Kidney (tissue), 14 donors: ENCODE results near the gene RDH12. TPM values are rescaled to one million over a fixed set of nuclear protein-coding genes. Genes with fewer than 3 reads are reported as not detected.

Experiments
- DNase-seq, 5 donors: peaks; one replicate each; pipeline ENCODE4 v3.0.0-alpha.2; 2013 to 2020
- FAIRE-seq: peaks from 2 replicates; lab custom pipeline; 2012; peaks lifted over from hg19 to GRCh38; lab: Jason Lieb, UNC
- H3K27ac ChIP-seq, 2 donors: one replicate each; pipeline ENCODE4 v1.7.0; 2013; ENCODE audit warnings: low read depth in 2 of 2, low read length in 2 of 2, inconsistent platforms in 1 of 2
- H3K27me3 ChIP-seq: one replicate; pipeline ENCODE4 v1.7.1; 2013; ENCODE audit warnings: low read length, inconsistent platforms; ENCODE audit not compliant: control insufficient read depth, insufficient read depth
- H3K36me3 ChIP-seq, 3 donors: one replicate each; pipeline versions ENCODE4 v1.7.0 to v1.7.1; 2013; ENCODE audit warnings: low read length in 3 of 3, control low read depth in 1 of 3, inconsistent platforms in 1 of 3; ENCODE audit not compliant: insufficient read depth in 3 of 3, control insufficient read depth in 2 of 3
- H3K4me1 ChIP-seq, 3 donors: one replicate each; pipeline versions ENCODE4 v1.7.0 to v1.7.1; 2013; ENCODE audit warnings: low read length in 3 of 3, inconsistent platforms in 1 of 3, low read depth in 1 of 3; ENCODE audit not compliant: control insufficient read depth in 2 of 3, insufficient read depth in 2 of 3
- H3K4me3 ChIP-seq, 3 donors: one replicate each; pipeline versions ENCODE4 v1.7.0 to v1.8.1; 2013; ENCODE audit warnings: low read length in 3 of 3, control low read depth in 1 of 3, inconsistent platforms in 1 of 3
- H3K9ac ChIP-seq, 3 donors: one replicate each; pipeline versions ENCODE4 v1.7.0 to v1.7.1; 2013; ENCODE audit warnings: low read length in 3 of 3, control low read depth in 1 of 3, inconsistent platforms in 1 of 3
- H3K9me3 ChIP-seq, 3 donors: one replicate each; pipeline versions ENCODE4 v1.7.0 to v1.7.1; 2013; ENCODE audit warnings: low read length in 3 of 3, control low read depth in 1 of 3, inconsistent platforms in 1 of 3; ENCODE audit not compliant: control insufficient read depth in 2 of 3, insufficient read depth in 1 of 3
- CTCF ChIP-seq: IDR thresholded peaks from 3 replicates; pipeline ENCODE4 v1.5.1; 2012; ENCODE audit warnings: mild to moderate bottlenecking, moderate library complexity, borderline replicate concordance; ENCODE audit not compliant: insufficient read depth; ENCODE audit errors: extremely low read depth
- intact Hi-C: fragments of 100-400 bp; cut with DNase I; formaldehyde crosslinking; loops from one replicate; pipeline ENCODE4 v1.11.1; 2022
- polyA plus RNA-seq: library from polyadenylated mRNA; stranded (reverse); fragments of 350-450 nt; fragmentation: Illumina TruSeq; extraction: RNeasy Lipid Tissue Mini Kit (QIAGEN cat#74804); gene quantifications from one replicate; pipeline ENCODE4 v1.2.3, GENCODE V29; 2014; ENCODE audit warnings: low read depth, low replicate concordance; ENCODE audit not compliant: insufficient read depth
- total RNA-seq: library from RNA; stranded (reverse); fragmentation: NEBNext Ultra II Directional; extraction: Animal tissue kit (Norgen Biotek cat#: 25700); gene quantifications from one replicate; pipeline ENCODE4 v1.2.1, GENCODE V29; 2021
- donor health status: control.
- donor health status: control.
- donor health status: control.
- donor health status: control.
- donor health status: control.
- donor health status: DM: yes; HTN: yes; CAD: no.
- donor health status: Normal renal cell carcinoma (clear cell type).

RDH12 gene
- total and polyA plus RNA-seq, 2 donors from 2014 or later: 0.22 to 10.0 TPM

- H3K27ac ChIP-seq: no peak overlapping the region
- H3K4me3 ChIP-seq: no peak overlapping the region
- H3K36me3 ChIP-seq: peaks cover 9 to 82% (median 60%) of the 10 kb centered on the region in 3 donors
- TF ChIP-seq CTCF: no peak
- FAIRE-seq: no peak
- intact Hi-C loops: no loop called here
- no peak overlapping the region for H3K9ac ChIP-seq
- H3K27me3 ChIP-seq: no peaks in the 10 kb centered on the region
- DNase-seq: no peak
- H3K9me3 ChIP-seq: no peaks in the 10 kb centered on the region
- H3K4me1 ChIP-seq: no peaks in the 10 kb centered on the region
Observed at GRCh38 chr14:67778792-67779191, 77.1 kb downstream of the RDH12 start.

GRCh38 chr14:67782090-67782489, 80.4 kb downstream of the RDH12 start:
- TF ChIP-seq CTCF: no peak
- H3K9me3 ChIP-seq: no peaks in the 10 kb centered on the region
- no peak for DNase-seq
- intact Hi-C loops: no loop called here
- H3K4me3 ChIP-seq: no peak overlapping the region
- no peak for FAIRE-seq
- no peak overlapping the region for H3K27ac ChIP-seq
- H3K4me1 ChIP-seq: no peaks in the 10 kb centered on the region
- H3K36me3 ChIP-seq: peaks cover 20 to 82% (median 61%) of the 10 kb centered on the region in 3 donors
- no peak overlapping the region for H3K9ac ChIP-seq
- H3K27me3 ChIP-seq: no peaks in the 10 kb centered on the region

Other genes with a start within 250 kb of the RDH12 start
- 7.8 TPM for gene TMEM229B, start 213.2 kb upstream of the RDH12 start, total RNA-seq
- 3.1 TPM for gene TMEM229B, start 213.2 kb upstream of the RDH12 start, polyA plus RNA-seq
- gene PLEKHH1, start 168.6 kb upstream of the RDH12 start, total RNA-seq: 26.2 TPM
- gene PLEKHH1, start 168.6 kb upstream of the RDH12 start, polyA plus RNA-seq: 9.1 TPM
- gene PIGH, start 101.6 kb upstream of the RDH12 start, total RNA-seq: 31.7 TPM
- gene PIGH, start 101.6 kb upstream of the RDH12 start, polyA plus RNA-seq: 44.9 TPM
- 19.2 TPM for gene ARG2, start 82.0 kb upstream of the RDH12 start, total RNA-seq
- 77.0 TPM for gene ARG2, start 82.0 kb upstream of the RDH12 start, polyA plus RNA-seq
- gene VTI1B, start 27.3 kb upstream of the RDH12 start, total RNA-seq: 110 TPM
- 211 TPM for gene VTI1B, start 27.3 kb upstream of the RDH12 start, polyA plus RNA-seq
- 66.9 TPM for gene RDH11, start 6.1 kb upstream of the RDH12 start, total RNA-seq
- 124 TPM for gene RDH11, start 6.1 kb upstream of the RDH12 start, polyA plus RNA-seq
- 25.3 TPM for gene ZFYVE26, start 114.7 kb downstream of the RDH12 start, total RNA-seq
- gene ZFYVE26, start 114.7 kb downstream of the RDH12 start, polyA plus RNA-seq: 4.2 TPM
- gene RAD51B, start 117.9 kb downstream of the RDH12 start, total RNA-seq: 18.0 TPM
- gene RAD51B, start 117.9 kb downstream of the RDH12 start, polyA plus RNA-seq: 6.9 TPM